ENCODE measurements around the gene BEST2.
"Not testable (repeated sequence)": the region's sequence is repeated elsewhere in the genome, so short reads cannot be mapped to it uniquely, and the experiment has no call there.

Gene BEST2

GRCh38 chr19:12751635-12752034, at the start of gene BEST2:
TSS of gene BEST2 (plus strand) at chr19:12751791. CDS start at chr19:12752593, 802 bp downstream.
- no peak for DNase-seq

- DNase-seq = peak; percentile 74
Observed at GRCh38 chr19:12703046-12703445, 48.5 kb upstream of the BEST2 start.

- no peak for DNase-seq
Observed at GRCh38 chr19:12705169-12705568, 46.4 kb upstream of the BEST2 start.

- no peak for DNase-seq
Observed at GRCh38 chr19:12705654-12706331, 45.8 kb upstream of the BEST2 start.

GRCh38 chr19:12706332-12706718, 45.3 kb upstream of the BEST2 start:
- DNase-seq = no peak

GRCh38 chr19:12708641-12709040, 43.0 kb upstream of the BEST2 start:
- DNase-seq = no peak

GRCh38 chr19:12711187-12711586, 40.4 kb upstream of the BEST2 start:
- DNase-seq = no peak

GRCh38 chr19:12712077-12712476, 39.5 kb upstream of the BEST2 start:
- DNase-seq = not testable (repeated sequence)

- DNase-seq = not testable (repeated sequence)
Observed at GRCh38 chr19:12713304-12713703, 38.3 kb upstream of the BEST2 start.

GRCh38 chr19:12715102-12715501, 36.5 kb upstream of the BEST2 start:
- no peak for DNase-seq

GRCh38 chr19:12715929-12716328, 35.7 kb upstream of the BEST2 start:
- no peak for DNase-seq

- DNase-seq = no peak
Observed at GRCh38 chr19:12720296-12720695, 31.3 kb upstream of the BEST2 start.

- no peak for DNase-seq
Observed at GRCh38 chr19:12720851-12721655, 30.5 kb upstream of the BEST2 start.

GRCh38 chr19:12721656-12722565, 29.7 kb upstream of the BEST2 start:
- DNase-seq = peak; percentile 44

- DNase-seq = peak; percentile 99
Observed at GRCh38 chr19:12722566-12723380, 28.8 kb upstream of the BEST2 start.

- peak; percentile 26 for DNase-seq
Observed at GRCh38 chr19:12723381-12723640, 28.3 kb upstream of the BEST2 start.

GRCh38 chr19:12723641-12724426, 27.8 kb upstream of the BEST2 start, which contains the start of gene TNPO2:
TSS of gene TNPO2 (minus strand) at chr19:12723932. CDS start at chr19:12720977, 2,955 bp downstream.
- DNase-seq = peak; percentile 77

- DNase-seq = not testable (repeated sequence)
Observed at GRCh38 chr19:12725612-12726011, 26.0 kb upstream of the BEST2 start.

- DNase-seq = no peak
Observed at GRCh38 chr19:12726988-12727316, 24.6 kb upstream of the BEST2 start.

GRCh38 chr19:12727745-12728433, 23.7 kb upstream of the BEST2 start:
- DNase-seq = no peak

- no peak for DNase-seq
Observed at GRCh38 chr19:12730064-12730463, 21.5 kb upstream of the BEST2 start.

Data from NCI-H2171 (cell line).